H1 (cell line): ENCODE measurements around the gene DOCK11. TPM values are rescaled to one million over a fixed set of nuclear protein-coding genes. Genes with fewer than 3 reads are reported as not detected.

Experiments
- CBX8 ChIP-seq: fragments of 300-800, 300-1000 bp; sonication (generic); IDR thresholded peaks from 2 replicates; pipeline ENCODE4 v1.7.1; 2016; ENCODE audit warnings: low read depth, low read length, borderline replicate concordance
- EGR1 ChIP-seq: IDR thresholded peaks from 2 replicates; pipeline ENCODE4 v1.6.1; 2011; ENCODE audit warnings: low read depth, low read length, borderline replicate concordance
- FOSL1 ChIP-seq: IDR thresholded peaks from 2 replicates; pipeline ENCODE4 v1.6.1; 2011; ENCODE audit warnings: mild to moderate bottlenecking, low read depth, low read length, moderate library complexity; ENCODE audit not compliant: insufficient read depth
- RBBP5 ChIP-seq: IDR thresholded peaks from 2 replicates; pipeline ENCODE4 v1.7.1; 2012; ENCODE audit warnings: low read depth, mild to moderate bottlenecking, inconsistent platforms, low read length, moderate library complexity, borderline replicate concordance
- polyA plus RNA-seq, 7 experiments: library from polyadenylated mRNA; depleted of rRNA in 3 of 7; stranded (reverse) in 5 of 7; unstranded in 2 of 7; fragments of >200 nt in 5 of 7; fragments of 200-250 nt in 2 of 7; gene quantifications; 1 replicate in 5 of 7; 2 replicates in 1 of 7; 4 replicates in 1 of 7; pipeline versions ENCODE4 v1.2.1 to v1.2.3, GENCODE V29; 2011 to 2013; ENCODE audit warnings: missing spikeins in 2 of 7, mixed read lengths in 2 of 7
- total RNA-seq: library from RNA; stranded (reverse); fragmentation: NEBNext Ultra II Directional; extraction: Animal tissue kit (Norgen Biotek cat#: 25700); gene quantifications from 2 replicates; pipeline ENCODE4 v1.2.1, GENCODE V29; 2021

Gene DOCK11
- total and polyA plus RNA-seq, 2 of the 8 experiments (the other 6 are each of a cell fraction or from before 2014, with no cell fraction given), result 4.9 to 12.0 TPM

DNA sequence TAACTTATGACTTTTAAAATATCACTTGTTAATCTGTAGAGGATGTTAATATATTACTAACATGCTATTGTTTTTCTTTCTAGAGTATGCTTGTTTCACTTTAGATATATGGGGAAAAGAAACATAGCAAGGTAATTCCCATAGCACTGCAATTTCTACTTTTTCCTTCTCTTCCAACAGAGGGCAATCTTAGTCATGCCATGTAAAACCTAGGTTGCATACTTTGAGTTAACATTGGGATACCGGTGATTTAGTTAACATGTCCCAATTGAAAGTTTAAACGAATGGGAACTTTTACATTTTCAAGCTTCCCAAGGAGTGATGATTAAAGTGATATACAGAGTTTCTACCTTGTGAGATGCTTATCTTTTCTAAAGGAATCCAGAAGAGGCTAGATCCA lies 142.4 kb downstream of the DOCK11 start (continued):
- TF ChIP-seq CBX8 (no peak), FOSL1 (no peak), RBBP5 (no peak), EGR1 (no peak)
